Ishikawa (cell line): ENCODE measurements around the gene C9orf72.

Experiments used
- EP300 ChIP-seq: IDR thresholded peaks from 2 replicates; pipeline ENCODE4 v1.6.1; 2012; ENCODE audit warnings: borderline replicate concordance
- MAX ChIP-seq: IDR thresholded peaks from 2 replicates; pipeline ENCODE4 v1.6.1; 2012
- TAF1 ChIP-seq: IDR thresholded peaks from 2 replicates; pipeline ENCODE4 v1.6.1; 2012; ENCODE audit warnings: low read depth, mild to moderate bottlenecking
- TF ChIP-seq, protein P1 (sequence below): IDR thresholded peaks from 2 replicates; pipeline ENCODE4 v1.6.1; 2012; ENCODE audit warnings: low read depth, mild to moderate bottlenecking
- TF ChIP-seq, protein P2 (sequence below): IDR thresholded peaks from 2 replicates; pipeline ENCODE4 v1.6.1; 2012

DNA sequence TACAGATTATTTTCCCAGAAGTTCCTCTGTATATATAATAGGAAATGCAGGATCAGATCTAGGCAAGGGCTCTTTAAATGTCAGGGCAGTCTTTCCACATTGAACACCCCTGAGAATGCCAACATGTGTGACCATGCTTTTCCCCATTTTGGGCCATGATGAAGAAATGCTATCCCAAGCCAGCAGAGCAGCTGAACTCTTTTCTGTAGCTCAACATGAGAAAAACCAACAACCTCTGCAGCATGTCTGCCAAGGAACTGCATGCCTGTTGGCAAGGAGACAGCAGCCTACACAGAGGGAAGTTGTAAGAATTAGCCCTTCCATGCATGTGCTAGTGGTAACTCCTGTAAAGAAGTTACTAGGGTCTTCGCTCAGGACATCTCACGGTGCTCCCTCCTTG is 58.7 kb downstream of the C9orf72 start:
- TF ChIP-seq TAF1 (no peak), EP300 (no peak), MAX (no peak)
- TF ChIP-seq, protein P1, sequence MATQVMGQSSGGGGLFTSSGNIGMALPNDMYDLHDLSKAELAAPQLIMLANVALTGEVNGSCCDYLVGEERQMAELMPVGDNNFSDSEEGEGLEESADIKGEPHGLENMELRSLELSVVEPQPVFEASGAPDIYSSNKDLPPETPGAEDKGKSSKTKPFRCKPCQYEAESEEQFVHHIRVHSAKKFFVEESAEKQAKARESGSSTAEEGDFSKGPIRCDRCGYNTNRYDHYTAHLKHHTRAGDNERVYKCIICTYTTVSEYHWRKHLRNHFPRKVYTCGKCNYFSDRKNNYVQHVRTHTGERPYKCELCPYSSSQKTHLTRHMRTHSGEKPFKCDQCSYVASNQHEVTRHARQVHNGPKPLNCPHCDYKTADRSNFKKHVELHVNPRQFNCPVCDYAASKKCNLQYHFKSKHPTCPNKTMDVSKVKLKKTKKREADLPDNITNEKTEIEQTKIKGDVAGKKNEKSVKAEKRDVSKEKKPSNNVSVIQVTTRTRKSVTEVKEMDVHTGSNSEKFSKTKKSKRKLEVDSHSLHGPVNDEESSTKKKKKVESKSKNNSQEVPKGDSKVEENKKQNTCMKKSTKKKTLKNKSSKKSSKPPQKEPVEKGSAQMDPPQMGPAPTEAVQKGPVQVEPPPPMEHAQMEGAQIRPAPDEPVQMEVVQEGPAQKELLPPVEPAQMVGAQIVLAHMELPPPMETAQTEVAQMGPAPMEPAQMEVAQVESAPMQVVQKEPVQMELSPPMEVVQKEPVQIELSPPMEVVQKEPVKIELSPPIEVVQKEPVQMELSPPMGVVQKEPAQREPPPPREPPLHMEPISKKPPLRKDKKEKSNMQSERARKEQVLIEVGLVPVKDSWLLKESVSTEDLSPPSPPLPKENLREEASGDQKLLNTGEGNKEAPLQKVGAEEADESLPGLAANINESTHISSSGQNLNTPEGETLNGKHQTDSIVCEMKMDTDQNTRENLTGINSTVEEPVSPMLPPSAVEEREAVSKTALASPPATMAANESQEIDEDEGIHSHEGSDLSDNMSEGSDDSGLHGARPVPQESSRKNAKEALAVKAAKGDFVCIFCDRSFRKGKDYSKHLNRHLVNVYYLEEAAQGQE: no peak
- TF ChIP-seq, protein P2, sequence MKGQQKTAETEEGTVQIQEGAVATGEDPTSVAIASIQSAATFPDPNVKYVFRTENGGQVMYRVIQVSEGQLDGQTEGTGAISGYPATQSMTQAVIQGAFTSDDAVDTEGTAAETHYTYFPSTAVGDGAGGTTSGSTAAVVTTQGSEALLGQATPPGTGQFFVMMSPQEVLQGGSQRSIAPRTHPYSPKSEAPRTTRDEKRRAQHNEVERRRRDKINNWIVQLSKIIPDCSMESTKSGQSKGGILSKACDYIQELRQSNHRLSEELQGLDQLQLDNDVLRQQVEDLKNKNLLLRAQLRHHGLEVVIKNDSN: no peak
